OCI-M2 (cell line): Measurements from ENCODE around the gene TCP10L.
"Not testable (repeated sequence)": the region's sequence is repeated elsewhere in the genome, so short reads cannot be mapped to it uniquely, and the experiment has no call there.

Experiments
- DNase-seq: peaks from one replicate; lab custom pipeline; 2025; ENCODE audit not compliant: unreplicated experiment; lab: John Stamatoyannopoulos, UW

Gene TCP10L

GRCh38 chr21:32585042-32585710, at the start of gene TCP10L:
Gene TCP10L, minus strand, starts transcription at chr21:32585523. Its CDS starts 1,219 bp downstream, at chr21:32584304.
- DNase-seq = no peak

GRCh38 chr21:32626621-32627196, 41.4 kb upstream of the TCP10L start:
- DNase-seq = no peak

GRCh38 chr21:32618218-32618617, 32.9 kb upstream of the TCP10L start:
- not testable (repeated sequence) for DNase-seq

GRCh38 chr21:32613436-32614043, 28.2 kb upstream of the TCP10L start:
- no peak for DNase-seq

- no peak for DNase-seq
Measured at GRCh38 chr21:32612999-32613337, 27.6 kb upstream of the TCP10L start.

- peak; percentile 79 for DNase-seq
Measured at GRCh38 chr21:32612075-32612998, 27.0 kb upstream of the TCP10L start, which contains the start of gene CFAP298. Gene CFAP298, minus strand, starts transcription at chr21:32612377. Its CDS starts 134 bp downstream, at chr21:32612243.

- DNase-seq = no peak
Measured at GRCh38 chr21:32611471-32611997, 26.2 kb upstream of the TCP10L start.

GRCh38 chr21:32610940-32611339, 25.6 kb upstream of the TCP10L start:
- not testable (repeated sequence) for DNase-seq

GRCh38 chr21:32608851-32609250, 23.5 kb upstream of the TCP10L start:
- DNase-seq = no peak

GRCh38 chr21:32605469-32605868, 20.1 kb upstream of the TCP10L start:
- no peak for DNase-seq

GRCh38 chr21:32604464-32604863, 19.1 kb upstream of the TCP10L start:
- no peak for DNase-seq

GRCh38 chr21:32603131-32603530, 17.8 kb upstream of the TCP10L start:
- DNase-seq = no peak

- DNase-seq = no peak
Measured at GRCh38 chr21:32602099-32602498, 16.8 kb upstream of the TCP10L start.

GRCh38 chr21:32599526-32599925, 14.2 kb upstream of the TCP10L start:
- no peak for DNase-seq

GRCh38 chr21:32599091-32599490, 13.8 kb upstream of the TCP10L start:
- no peak for DNase-seq

- DNase-seq = no peak
Measured at GRCh38 chr21:32597205-32597604, 11.9 kb upstream of the TCP10L start.

GRCh38 chr21:32595431-32595830, 10.1 kb upstream of the TCP10L start:
- DNase-seq = no peak

GRCh38 chr21:32593690-32594089, 8.4 kb upstream of the TCP10L start:
- DNase-seq = no peak

GRCh38 chr21:32592929-32593502, 7.7 kb upstream of the TCP10L start:
- DNase-seq = no peak

- DNase-seq = no peak
Measured at GRCh38 chr21:32590130-32590529, 4.8 kb upstream of the TCP10L start.

GRCh38 chr21:32587651-32588050, 2.3 kb upstream of the TCP10L start:
- no peak for DNase-seq
